Gastrocnemius medialis (tissue), 4 donors: Measurements from ENCODE around the gene PRKCH. TPM values are rescaled to one million over a fixed set of nuclear protein-coding genes. Genes with fewer than 3 reads are reported as not detected.

Source experiments
- ATAC-seq, 2 donors: fragments of 150-250 bp; one replicate each; pipeline ENCODE4 v1.9.1; 2016
- DNase-seq, 2 donors: peaks; one replicate each; pipeline ENCODE4 v3.0.0-alpha.2; 2019
- H3K27ac ChIP-seq, 4 donors: fragments of 200-600 bp; sonication (generic); 1 replicate in 1 of 4; 2 replicates in 3 of 4; pipeline ENCODE4 v1.5.1; 2016 to 2018; ENCODE audit warnings: mild to moderate bottlenecking in 2 of 4, moderate library complexity in 1 of 4
- H3K27me3 ChIP-seq, 3 donors: fragments of 200-600 bp; sonication (generic) in 2 of 3; 1 replicate in 1 of 3; 2 replicates in 2 of 3; pipeline versions ENCODE4 v1.5.1 to v1.6.0; 2016 to 2019; ENCODE audit warnings: mild to moderate bottlenecking in 1 of 3, moderate library complexity in 1 of 3
- H3K36me3 ChIP-seq, 2 donors: fragments of 200-600 bp; sonication (generic) in 1 of 2; one replicate each; pipeline ENCODE4 v1.5.1; 2017 to 2018
- H3K4me1 ChIP-seq, 2 donors: fragments of 200-600 bp; sonication (generic) in 1 of 2; one replicate each; pipeline ENCODE4 v1.5.1; 2016 to 2017; ENCODE audit warnings: mild to moderate bottlenecking in 2 of 2
- H3K4me3 ChIP-seq, 4 donors: fragments of 200-600 bp; sonication (generic) in 3 of 4; 1 replicate in 1 of 4; 2 replicates in 3 of 4; pipeline ENCODE4 v1.5.1; 2016 to 2019; ENCODE audit warnings: mild to moderate bottlenecking in 2 of 4
- H3K9me3 ChIP-seq, 3 donors: fragments of 200-600 bp; sonication (generic) in 2 of 3; 1 replicate in 1 of 3; 2 replicates in 2 of 3; pipeline ENCODE4 v1.5.1; 2016 to 2019
- CTCF ChIP-seq, 5 experiments: fragments of 450-650 bp in 3 of 5; fragments of 200-600 bp in 2 of 5; sonication (generic) in 2 of 5; IDR thresholded peaks in 4 of 5; conservative IDR thresholded peaks in 1 of 5; 1 replicate in 4 of 5; 2 replicates in 1 of 5; pipeline ENCODE4 v1.5.1; 2016 to 2019; ENCODE audit warnings: antibody characterized with exemption in 5 of 5, mild to moderate bottlenecking in 3 of 5, moderate library complexity in 3 of 5
- POLR2A ChIP-seq, 2 donors: fragments of 450-650 bp; IDR thresholded peaks; one replicate each; pipeline ENCODE4 v1.6.1; 2017; ENCODE audit warnings: antibody characterized with exemption in 2 of 2, mild to moderate bottlenecking in 2 of 2, moderate library complexity in 2 of 2
- in situ Hi-C, 4 donors: fragments of 200-750 bp; cut with MboI; loops; one replicate each; pipeline versions ENCODE4 v1.15.0 to v1.8.0; 2017; ENCODE audit warnings: low sequenced_read_pairs in 4 of 4
- intact Hi-C: fragments of 100-400 bp; cut with DNase I; formaldehyde crosslinking; loops from one replicate; pipeline ENCODE4 v1.15.1; 2023; ENCODE audit warnings: low total_unique reads
- total RNA-seq, 4 donors: library from RNA; depleted of rRNA; stranded (reverse); fragments of >200 nt; gene quantifications; one replicate each; pipeline versions ENCODE4 v1.1.0 to v1.2.3, GENCODE V29; 2016

The PRKCH gene
- total RNA-seq, 4 donors from 2014 or later = 11.3 to 32.4 (median 16.6) TPM

- in situ Hi-C loops = loop anchor here in 3 of 4 donors (25.0 kb wide), 2 partner anchors 455 to 945 kb away; no protein-coding TSS in a partner anchor
- peaks cover 24 to 26% of the 10 kb centered on the region in 2 donors for H3K4me1 ChIP-seq
- DNase-seq (no peak), ATAC-seq (no peak)
- peak overlapping the region in 1 of 4 donors; percentile 88 for H3K27ac ChIP-seq
- H3K27me3 ChIP-seq = no peaks in the 10 kb centered on the region
- H3K9me3 ChIP-seq = no peaks in the 10 kb centered on the region
- no peaks in the 10 kb centered on the region for H3K36me3 ChIP-seq
- H3K4me3 ChIP-seq = no peak overlapping the region
- no peak for TF ChIP-seq CTCF (IDR thresholded peaks at IDR 0.05 in 4 of 5, conservative IDR thresholded peaks at IDR 0.05 in 1 of 5)
- intact Hi-C loops = no loop called here
These were observed 38.6 kb upstream of the PRKCH start for GRCh38 chr14:61282746-61283145.

- DNase-seq (no peak), ATAC-seq (no peak)
- Histone ChIP-seq H3K36me3 (no peaks in the 10 kb centered on the region), H3K4me3 (no peak overlapping the region), H3K27me3 (no peaks in the 10 kb centered on the region), H3K4me1 (peaks cover 21 to 24% of the 10 kb centered on the region in 2 donors), H3K27ac (no peak overlapping the region), H3K9me3 (no peaks in the 10 kb centered on the region)
- in situ Hi-C loops (loop anchor here in 3 of 4 donors (25.0 kb wide), 2 partner anchors 453 to 947 kb away; no protein-coding TSS in a partner anchor), intact Hi-C loops (no loop called here)
- TF ChIP-seq CTCF (IDR thresholded peaks at IDR 0.05 in 4 of 5, conservative IDR thresholded peaks at IDR 0.05 in 1 of 5) (no peak), POLR2A (IDR thresholded peaks at IDR 0.05) (no peak)
These were observed 37.4 kb upstream of the PRKCH start for GRCh38 chr14:61284001-61284400.

- Histone ChIP-seq H3K36me3 (no peaks in the 10 kb centered on the region), H3K9me3 (no peaks in the 10 kb centered on the region), H3K4me1 (peaks cover 10 to 19% of the 10 kb centered on the region in 2 donors), H3K4me3 (no peak overlapping the region), H3K27me3 (no peaks in the 10 kb centered on the region), H3K27ac (no peak overlapping the region)
- intact Hi-C loops (no loop called here), in situ Hi-C loops (loop anchor here in 3 of 4 donors (25.0 kb wide), 2 partner anchors 452 to 948 kb away; no protein-coding TSS in a partner anchor)
- no peak for ATAC-seq
- TF ChIP-seq CTCF (IDR thresholded peaks at IDR 0.05 in 4 of 5, conservative IDR thresholded peaks at IDR 0.05 in 1 of 5) = no peak
- TF ChIP-seq POLR2A (IDR thresholded peaks at IDR 0.05) = no peak
- DNase-seq = no peak
These were observed 36.0 kb upstream of the PRKCH start for GRCh38 chr14:61285364-61285763.

DNA sequence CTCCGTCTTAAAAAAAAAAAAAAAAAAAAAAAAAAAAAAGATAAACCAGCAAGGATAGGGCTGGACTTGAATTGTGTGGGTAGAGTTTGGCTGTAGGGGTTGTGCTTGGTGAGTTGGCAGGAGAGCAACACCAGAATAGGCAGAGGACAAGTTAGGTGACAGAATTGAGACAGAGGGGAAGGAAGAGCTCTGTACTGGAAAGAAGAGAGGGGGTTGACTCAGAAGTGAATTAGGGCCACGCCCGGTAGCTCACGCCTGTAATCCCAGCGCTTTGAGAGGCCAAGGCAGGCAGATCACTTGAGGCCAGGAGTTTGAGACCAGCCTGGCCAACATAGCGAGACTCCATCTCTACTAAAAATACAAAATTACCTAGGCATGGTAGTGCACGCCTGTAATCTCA, 34.2 kb upstream of the PRKCH start:
- TF ChIP-seq POLR2A (IDR thresholded peaks at IDR 0.05) = no peak
- no peak for TF ChIP-seq CTCF (IDR thresholded peaks at IDR 0.05 in 4 of 5, conservative IDR thresholded peaks at IDR 0.05 in 1 of 5)
- peak; percentile 69 to 86 for ATAC-seq
- Histone ChIP-seq H3K27me3 (no peaks in the 10 kb centered on the region), H3K4me3 (no peak overlapping the region), H3K27ac (no peak overlapping the region), H3K9me3 (no peaks in the 10 kb centered on the region), H3K4me1 (peaks cover 6 to 8% of the 10 kb centered on the region in 2 donors), H3K36me3 (no peaks in the 10 kb centered on the region)
- intact Hi-C loops (no loop called here), in situ Hi-C loops (loop anchor here in 3 of 4 donors (25.0 kb wide), 2 partner anchors 450 to 950 kb away; no protein-coding TSS in a partner anchor)
- peak in 1 of 2 donors; percentile 43 for DNase-seq

GRCh38 chr14:61288228-61288627, 33.2 kb upstream of the PRKCH start:
- Histone ChIP-seq H3K27ac (no peak overlapping the region), H3K4me3 (no peak overlapping the region), H3K27me3 (no peaks in the 10 kb centered on the region), H3K36me3 (no peaks in the 10 kb centered on the region), H3K9me3 (no peaks in the 10 kb centered on the region), H3K4me1 (peaks cover 5 to 6% of the 10 kb centered on the region in 2 donors)
- no peak for DNase-seq
- in situ Hi-C loops = loop anchor here in 3 of 4 donors (25.0 kb wide), 2 partner anchors 449 to 951 kb away; no protein-coding TSS in a partner anchor
- intact Hi-C loops = no loop called here
- ATAC-seq = no peak
- TF ChIP-seq CTCF (IDR thresholded peaks at IDR 0.05 in 4 of 5, conservative IDR thresholded peaks at IDR 0.05 in 1 of 5) (no peak), POLR2A (IDR thresholded peaks at IDR 0.05) (no peak)
